ENCODE results near the gene YTHDF1.

YTHDF1 gene

DNA sequence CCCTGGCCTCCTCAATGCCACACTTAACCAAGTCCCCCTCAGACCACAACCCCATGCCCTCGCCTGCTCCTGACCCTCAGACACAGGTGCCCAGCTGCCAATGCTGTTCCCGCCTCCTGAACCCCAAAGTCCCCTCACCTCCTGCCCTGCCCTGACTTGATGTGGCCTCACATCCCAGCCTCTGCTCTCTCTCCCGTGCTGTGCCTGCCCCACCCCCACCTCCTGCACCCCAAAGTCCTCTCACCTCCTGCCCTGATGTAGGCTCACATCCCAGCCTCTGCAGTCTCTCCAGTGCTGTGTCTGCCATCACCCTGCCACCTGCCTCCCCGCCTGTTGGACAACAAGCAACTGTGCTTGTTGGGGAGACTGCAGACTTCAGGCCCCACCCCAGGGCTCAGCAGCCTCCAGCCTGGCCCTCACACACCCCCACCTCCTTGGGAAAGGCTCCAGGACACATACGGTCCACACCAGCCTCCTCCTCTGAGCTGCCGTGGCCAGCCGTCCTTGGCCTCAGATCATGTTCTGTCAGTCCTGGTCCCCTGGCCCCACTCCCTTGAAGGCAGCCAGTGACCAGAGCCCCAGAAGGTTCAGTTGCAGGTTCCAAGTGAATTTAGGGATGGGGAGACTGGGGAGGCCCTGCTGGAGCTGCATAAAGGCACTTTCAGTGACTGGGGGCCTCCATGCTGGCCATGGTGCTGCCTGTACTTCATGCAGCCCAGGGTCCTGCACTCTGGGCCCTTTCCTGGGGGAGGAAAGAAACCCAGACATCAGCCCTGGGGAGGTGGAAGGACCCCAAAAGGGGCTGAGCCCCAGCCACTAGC is 28.4 kb downstream of the YTHDF1 start:
- Histone ChIP-seq H3K27ac (ENCODE audit: low read length) (no peak overlapping the region), H3K27me3 (ENCODE audit: low read depth, low read length) (no peaks in the 10 kb centered on the region), H3K4me1 (ENCODE audit: control insufficient read depth in 1 of 2, insufficient read depth in 2 of 2, low read length in 2 of 2) (no peaks in the 10 kb centered on the region), H3K36me3 (ENCODE audit: control insufficient read depth in 1 of 2, insufficient read depth in 2 of 2, low read length in 2 of 2) (no peaks in the 10 kb centered on the region), H3K4me3 (ENCODE audit: low read depth in 1 of 2, low read length in 2 of 2) (no peak overlapping the region), H3K9me3 (ENCODE audit: control insufficient read depth in 1 of 2, low read length in 2 of 2) (no peaks in the 10 kb centered on the region)

- Histone ChIP-seq H3K27me3 (ENCODE audit: low read depth, low read length) (no peaks in the 10 kb centered on the region), H3K9me3 (ENCODE audit: control insufficient read depth in 1 of 2, low read length in 2 of 2) (no peaks in the 10 kb centered on the region), H3K4me3 (ENCODE audit: low read depth in 1 of 2, low read length in 2 of 2) (no peak overlapping the region), H3K27ac (ENCODE audit: low read length) (no peak overlapping the region), H3K4me1 (ENCODE audit: control insufficient read depth in 1 of 2, insufficient read depth in 2 of 2, low read length in 2 of 2) (no peaks in the 10 kb centered on the region), H3K36me3 (ENCODE audit: control insufficient read depth in 1 of 2, insufficient read depth in 2 of 2, low read length in 2 of 2) (no peaks in the 10 kb centered on the region)
These were observed 29.2 kb downstream of the YTHDF1 start for GRCh38 chr20:63186528-63187316.

DNA sequence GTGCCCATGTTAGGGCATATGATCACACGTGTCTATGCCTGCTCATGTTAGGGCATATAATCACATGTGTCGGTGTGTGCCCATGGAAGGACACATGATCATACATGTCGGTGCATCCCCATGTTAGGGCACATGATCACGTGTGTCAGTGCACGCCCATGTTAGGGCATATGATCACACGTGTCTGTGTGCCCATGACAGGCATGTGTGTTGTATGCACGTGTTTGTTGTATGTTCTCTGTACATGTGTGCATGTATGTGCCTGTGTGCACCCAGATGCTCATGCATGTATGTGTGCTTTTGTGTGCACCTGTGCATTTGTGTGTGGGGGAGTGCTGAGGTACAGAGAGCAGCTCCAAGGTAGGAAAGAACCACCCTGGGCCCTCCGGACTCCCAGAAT is 29.8 kb downstream of the YTHDF1 start:
- Histone ChIP-seq H3K4me3 (ENCODE audit: low read depth in 1 of 2, low read length in 2 of 2) (no peak overlapping the region), H3K4me1 (ENCODE audit: control insufficient read depth in 1 of 2, insufficient read depth in 2 of 2, low read length in 2 of 2) (no peaks in the 10 kb centered on the region), H3K27me3 (ENCODE audit: low read depth, low read length) (no peaks in the 10 kb centered on the region), H3K9me3 (ENCODE audit: control insufficient read depth in 1 of 2, low read length in 2 of 2) (no peaks in the 10 kb centered on the region), H3K36me3 (ENCODE audit: control insufficient read depth in 1 of 2, insufficient read depth in 2 of 2, low read length in 2 of 2) (no peaks in the 10 kb centered on the region), H3K27ac (ENCODE audit: low read length) (no peak overlapping the region)

GRCh38 chr20:63185215-63185796 is 30.6 kb downstream of the YTHDF1 start:
- Histone ChIP-seq H3K36me3 (ENCODE audit: control insufficient read depth in 1 of 2, insufficient read depth in 2 of 2, low read length in 2 of 2) (no peaks in the 10 kb centered on the region), H3K4me1 (ENCODE audit: control insufficient read depth in 1 of 2, insufficient read depth in 2 of 2, low read length in 2 of 2) (no peaks in the 10 kb centered on the region), H3K4me3 (ENCODE audit: low read depth in 1 of 2, low read length in 2 of 2) (no peak overlapping the region), H3K9me3 (ENCODE audit: control insufficient read depth in 1 of 2, low read length in 2 of 2) (no peaks in the 10 kb centered on the region), H3K27ac (ENCODE audit: low read length) (no peak overlapping the region), H3K27me3 (ENCODE audit: low read depth, low read length) (peaks cover 6% of the 10 kb centered on the region)

GRCh38 chr20:63183422-63184146 is 32.3 kb downstream of the YTHDF1 start:
- Histone ChIP-seq H3K4me1 (ENCODE audit: control insufficient read depth in 1 of 2, insufficient read depth in 2 of 2, low read length in 2 of 2) (peaks cover 0 to 8% of the 10 kb centered on the region in 2 donors), H3K4me3 (ENCODE audit: low read depth in 1 of 2, low read length in 2 of 2) (no peak overlapping the region), H3K27ac (ENCODE audit: low read length) (no peak overlapping the region), H3K9me3 (ENCODE audit: control insufficient read depth in 1 of 2, low read length in 2 of 2) (no peaks in the 10 kb centered on the region), H3K27me3 (ENCODE audit: low read depth, low read length) (peaks cover 17% of the 10 kb centered on the region), H3K36me3 (ENCODE audit: control insufficient read depth in 1 of 2, insufficient read depth in 2 of 2, low read length in 2 of 2) (no peaks in the 10 kb centered on the region)

DNA sequence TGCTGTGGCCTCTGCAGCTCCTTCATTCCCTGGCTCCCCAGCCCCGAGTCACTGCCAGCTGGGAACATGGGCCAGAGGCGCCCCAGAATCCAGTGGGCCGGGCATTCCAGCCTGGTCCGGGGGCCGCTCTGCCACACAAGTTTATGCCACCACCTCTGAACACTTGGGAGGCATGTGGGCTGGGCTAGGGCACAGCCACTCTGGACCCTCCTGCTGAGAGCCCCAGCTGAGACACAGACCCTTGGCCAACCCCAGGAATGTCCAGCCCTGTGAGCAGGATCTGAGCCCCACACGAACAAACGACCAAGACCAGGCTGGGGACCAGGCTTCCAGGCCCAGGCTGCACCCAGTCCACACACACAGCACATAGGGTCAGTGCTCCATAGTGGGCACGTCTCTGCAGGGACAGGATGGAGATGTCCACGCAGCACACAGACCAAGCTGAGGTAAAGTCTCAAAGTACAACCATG is 33.0 kb downstream of the YTHDF1 start:
- H3K4me3 ChIP-seq (ENCODE audit: low read depth in 1 of 2, low read length in 2 of 2): no peak overlapping the region
- no peak overlapping the region for H3K27ac ChIP-seq (ENCODE audit: low read length)
- H3K36me3 ChIP-seq (ENCODE audit: control insufficient read depth in 1 of 2, insufficient read depth in 2 of 2, low read length in 2 of 2): no peaks in the 10 kb centered on the region
- peaks cover 21% of the 10 kb centered on the region for H3K27me3 ChIP-seq (ENCODE audit: low read depth, low read length)
- no peaks in the 10 kb centered on the region for H3K9me3 ChIP-seq (ENCODE audit: control insufficient read depth in 1 of 2, low read length in 2 of 2)
- peaks cover 0 to 14% of the 10 kb centered on the region in 2 donors for H3K4me1 ChIP-seq (ENCODE audit: control insufficient read depth in 1 of 2, insufficient read depth in 2 of 2, low read length in 2 of 2)

DNA sequence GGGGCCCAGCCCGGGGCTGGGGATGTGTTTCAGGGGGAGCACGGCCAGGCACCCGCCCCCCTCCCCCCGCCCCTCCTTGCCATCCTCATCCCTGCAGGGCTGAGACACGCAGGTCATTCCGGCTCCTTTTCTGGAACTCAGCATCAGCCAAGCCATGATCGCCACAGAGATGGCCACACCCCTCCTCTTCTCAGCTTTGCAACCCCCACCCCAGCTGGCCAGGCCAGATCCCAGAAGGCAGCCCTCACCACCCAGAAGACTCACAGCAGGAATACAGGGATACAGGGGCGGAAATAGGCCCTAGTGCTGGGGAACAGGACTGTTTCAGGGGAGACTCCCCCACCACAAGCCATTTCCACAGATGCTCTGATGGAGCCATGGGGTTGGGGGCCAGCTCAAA is 33.5 kb downstream of the YTHDF1 start:
- no peak overlapping the region for H3K27ac ChIP-seq (ENCODE audit: low read length)
- H3K4me3 ChIP-seq (ENCODE audit: low read depth in 1 of 2, low read length in 2 of 2): no peak overlapping the region
- peaks cover 0 to 20% of the 10 kb centered on the region in 2 donors for H3K4me1 ChIP-seq (ENCODE audit: control insufficient read depth in 1 of 2, insufficient read depth in 2 of 2, low read length in 2 of 2)
- H3K36me3 ChIP-seq (ENCODE audit: control insufficient read depth in 1 of 2, insufficient read depth in 2 of 2, low read length in 2 of 2): no peaks in the 10 kb centered on the region
- no peaks in the 10 kb centered on the region for H3K9me3 ChIP-seq (ENCODE audit: control insufficient read depth in 1 of 2, low read length in 2 of 2)
- H3K27me3 ChIP-seq (ENCODE audit: low read depth, low read length): peaks cover 21% of the 10 kb centered on the region

GRCh38 chr20:63181226-63181625 is 34.7 kb downstream of the YTHDF1 start:
- Histone ChIP-seq H3K36me3 (ENCODE audit: control insufficient read depth in 1 of 2, insufficient read depth in 2 of 2, low read length in 2 of 2) (no peaks in the 10 kb centered on the region), H3K4me3 (ENCODE audit: low read depth in 1 of 2, low read length in 2 of 2) (no peak overlapping the region), H3K4me1 (ENCODE audit: control insufficient read depth in 1 of 2, insufficient read depth in 2 of 2, low read length in 2 of 2) (peaks cover 0 to 30% of the 10 kb centered on the region in 2 donors), H3K27me3 (ENCODE audit: low read depth, low read length) (peaks cover 28% of the 10 kb centered on the region), H3K9me3 (ENCODE audit: control insufficient read depth in 1 of 2, low read length in 2 of 2) (no peaks in the 10 kb centered on the region), H3K27ac (ENCODE audit: low read length) (no peak overlapping the region)

GRCh38 chr20:63180569-63181185 is 35.3 kb downstream of the YTHDF1 start:
- Histone ChIP-seq H3K4me1 (ENCODE audit: control insufficient read depth in 1 of 2, insufficient read depth in 2 of 2, low read length in 2 of 2) (peaks cover 0 to 30% of the 10 kb centered on the region in 2 donors), H3K4me3 (ENCODE audit: low read depth in 1 of 2, low read length in 2 of 2) (no peak overlapping the region), H3K36me3 (ENCODE audit: control insufficient read depth in 1 of 2, insufficient read depth in 2 of 2, low read length in 2 of 2) (no peaks in the 10 kb centered on the region), H3K27me3 (ENCODE audit: low read depth, low read length) (peaks cover 33% of the 10 kb centered on the region), H3K9me3 (ENCODE audit: control insufficient read depth in 1 of 2, low read length in 2 of 2) (no peaks in the 10 kb centered on the region), H3K27ac (ENCODE audit: low read length) (no peak overlapping the region)

GRCh38 chr20:63179687-63180568 is 36.0 kb downstream of the YTHDF1 start:
- Histone ChIP-seq H3K27me3 (ENCODE audit: low read depth, low read length) (peaks cover 35% of the 10 kb centered on the region), H3K36me3 (ENCODE audit: control insufficient read depth in 1 of 2, insufficient read depth in 2 of 2, low read length in 2 of 2) (no peaks in the 10 kb centered on the region), H3K4me3 (ENCODE audit: low read depth in 1 of 2, low read length in 2 of 2) (peak overlapping the region in 1 of 2 donors; percentile 37), H3K9me3 (ENCODE audit: control insufficient read depth in 1 of 2, low read length in 2 of 2) (no peaks in the 10 kb centered on the region), H3K27ac (ENCODE audit: low read length) (no peak overlapping the region), H3K4me1 (ENCODE audit: control insufficient read depth in 1 of 2, insufficient read depth in 2 of 2, low read length in 2 of 2) (peaks cover 0 to 37% of the 10 kb centered on the region in 2 donors)

All from muscle layer of duodenum (tissue), 2 donors.